Muscle layer of colon (tissue), 2 donors: Measurements from ENCODE around the gene GABPB1.

Experiments
- H3K27ac ChIP-seq: one replicate; pipeline ENCODE4 v1.7.0; 2013; ENCODE audit warnings: low read depth, mild to moderate bottlenecking, low read length, moderate library complexity
- H3K27me3 ChIP-seq, 2 donors: one replicate each; pipeline ENCODE4 v1.7.0; 2013; ENCODE audit warnings: low read length in 2 of 2, mild to moderate bottlenecking in 2 of 2; ENCODE audit not compliant: insufficient read depth in 2 of 2, control insufficient read depth in 1 of 2
- H3K36me3 ChIP-seq: one replicate; pipeline ENCODE4 v1.7.0; 2013; ENCODE audit warnings: mild to moderate bottlenecking, low read length; ENCODE audit not compliant: insufficient read depth
- H3K4me1 ChIP-seq: one replicate; pipeline ENCODE4 v1.7.0; 2013; ENCODE audit warnings: mild to moderate bottlenecking, low read length; ENCODE audit not compliant: insufficient read depth
- H3K4me3 ChIP-seq, 2 donors: one replicate each; pipeline ENCODE4 v1.7.0; 2013; ENCODE audit warnings: low read length in 2 of 2, low read depth in 1 of 2, mild to moderate bottlenecking in 1 of 2, moderate library complexity in 1 of 2
- H3K9ac ChIP-seq: one replicate; pipeline ENCODE4 v1.7.0; 2013; ENCODE audit warnings: low read length
- H3K9me3 ChIP-seq: one replicate; pipeline ENCODE4 v1.7.0; 2013; ENCODE audit warnings: mild to moderate bottlenecking, low read length
- donor health status: abdominal sarcoma.
- donor health status: Adenocarcinoma of cecum.

GABPB1 gene

GRCh38 chr15:50251638-50252182 lies 103.3 kb downstream of the GABPB1 start:
- Histone ChIP-seq H3K27ac (no peak overlapping the region), H3K9ac (no peak overlapping the region), H3K9me3 (no peaks in the 10 kb centered on the region), H3K4me1 (no peaks in the 10 kb centered on the region), H3K27me3 (no peaks in the 10 kb centered on the region), H3K4me3 (no peak overlapping the region), H3K36me3 (no peaks in the 10 kb centered on the region)

GRCh38 chr15:50250760-50251394 lies 104.1 kb downstream of the GABPB1 start:
- Histone ChIP-seq H3K36me3 (no peaks in the 10 kb centered on the region), H3K4me3 (no peak overlapping the region), H3K9ac (no peak overlapping the region), H3K9me3 (no peaks in the 10 kb centered on the region), H3K27ac (no peak overlapping the region), H3K4me1 (no peaks in the 10 kb centered on the region), H3K27me3 (no peaks in the 10 kb centered on the region)

DNA sequence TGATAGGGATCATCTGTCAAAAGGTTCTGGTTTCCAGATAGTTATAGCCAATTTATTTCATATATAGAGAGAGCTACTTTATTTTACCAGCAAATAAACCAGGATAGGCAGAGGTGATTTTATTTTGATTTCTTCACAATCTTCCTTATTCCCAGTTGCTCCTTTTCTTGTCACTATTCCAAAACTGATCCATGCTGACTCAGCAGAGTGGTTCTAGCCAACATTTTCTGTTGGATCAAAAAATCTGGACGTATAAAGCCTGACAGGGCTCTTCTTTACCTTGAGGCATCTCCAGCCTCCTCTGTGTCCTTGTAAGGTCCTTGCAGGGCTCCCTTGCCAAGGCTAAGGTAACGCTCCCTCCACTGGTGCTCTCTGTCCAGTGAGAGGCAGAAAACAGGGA lies 105.3 kb downstream of the GABPB1 start:
- no peaks in the 10 kb centered on the region for H3K9me3 ChIP-seq
- no peak overlapping the region for H3K27ac ChIP-seq
- H3K9ac ChIP-seq: no peak overlapping the region
- no peaks in the 10 kb centered on the region for H3K4me1 ChIP-seq
- no peaks in the 10 kb centered on the region for H3K36me3 ChIP-seq
- H3K27me3 ChIP-seq: no peaks in the 10 kb centered on the region
- no peak overlapping the region for H3K4me3 ChIP-seq

DNA sequence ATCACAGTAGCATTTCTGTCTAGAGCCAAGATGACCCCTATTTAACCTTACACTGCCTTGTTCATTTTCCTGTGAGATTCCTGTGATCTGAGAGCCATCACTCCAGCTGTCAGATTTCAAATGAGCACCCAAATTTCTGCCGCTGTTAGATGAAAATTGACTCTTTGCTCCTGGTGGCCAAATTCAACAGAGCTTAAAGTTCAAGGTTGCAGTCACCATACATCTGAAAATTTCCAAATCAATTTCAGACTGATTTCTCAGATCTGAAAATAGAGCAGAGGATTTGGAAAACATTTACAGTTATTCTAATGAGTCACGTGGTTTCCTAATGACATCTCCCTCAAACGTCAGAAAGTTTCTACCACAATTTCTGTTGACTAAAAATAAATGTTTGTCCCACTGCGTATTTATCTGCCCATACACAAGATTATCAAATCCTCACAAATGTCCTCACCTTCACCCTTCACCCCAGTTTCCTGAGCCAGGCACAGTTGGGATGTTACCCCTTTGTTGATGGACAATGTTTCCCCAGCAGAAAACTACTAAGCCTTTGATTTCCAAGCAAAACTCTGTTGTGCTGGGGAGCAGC lies 105.9 kb downstream of the GABPB1 start:
- H3K27ac ChIP-seq: no peak overlapping the region
- no peak overlapping the region for H3K9ac ChIP-seq
- no peaks in the 10 kb centered on the region for H3K36me3 ChIP-seq
- H3K4me1 ChIP-seq: no peaks in the 10 kb centered on the region
- H3K4me3 ChIP-seq: no peak overlapping the region
- no peaks in the 10 kb centered on the region for H3K9me3 ChIP-seq
- no peaks in the 10 kb centered on the region for H3K27me3 ChIP-seq

DNA sequence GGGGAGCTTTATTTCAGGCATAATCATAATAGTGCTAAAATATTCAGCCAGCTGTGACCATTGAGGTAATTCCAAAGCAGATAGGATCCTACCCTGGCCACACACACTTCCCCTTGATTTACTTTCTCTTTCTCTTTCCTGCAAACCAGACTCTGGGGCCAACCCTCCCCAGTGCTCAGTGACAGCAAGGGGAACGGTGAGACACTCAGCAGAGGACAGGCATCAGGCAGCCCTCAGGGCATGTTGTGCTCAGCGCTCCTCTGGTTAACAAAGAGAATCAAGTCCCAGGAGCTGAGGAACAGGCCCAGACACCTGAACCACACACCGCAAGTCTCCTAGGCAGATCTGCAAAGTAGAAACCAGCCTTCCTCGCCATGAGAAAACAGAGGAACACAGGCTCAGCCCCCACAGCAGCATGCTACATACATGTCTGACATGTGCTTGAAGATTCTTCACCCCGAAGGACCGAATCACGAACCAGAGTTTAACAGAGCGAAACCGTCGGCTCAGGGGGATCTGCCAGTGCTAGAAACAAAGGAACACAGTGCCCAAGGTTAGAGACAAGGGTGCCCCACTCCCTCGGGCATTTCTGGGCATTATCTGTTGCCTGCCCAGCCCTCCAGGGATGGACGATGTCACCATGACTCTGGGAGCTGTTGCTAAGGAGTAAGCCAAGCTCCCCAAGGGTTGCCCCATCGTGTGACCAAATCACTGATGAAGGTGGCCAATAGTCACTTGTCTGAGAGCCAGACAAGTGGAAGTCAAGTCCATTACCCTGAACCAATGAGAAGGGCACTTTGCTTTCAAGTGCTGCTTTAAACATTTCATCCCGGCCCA lies 107.0 kb downstream of the GABPB1 start:
- no peak overlapping the region for H3K9ac ChIP-seq
- no peaks in the 10 kb centered on the region for H3K4me1 ChIP-seq
- no peak overlapping the region for H3K27ac ChIP-seq
- no peaks in the 10 kb centered on the region for H3K27me3 ChIP-seq
- H3K36me3 ChIP-seq: no peaks in the 10 kb centered on the region
- H3K9me3 ChIP-seq: no peaks in the 10 kb centered on the region
- no peak overlapping the region for H3K4me3 ChIP-seq

- H3K9ac ChIP-seq: no peak overlapping the region
- H3K4me1 ChIP-seq: no peaks in the 10 kb centered on the region
- no peaks in the 10 kb centered on the region for H3K36me3 ChIP-seq
These were observed 108.4 kb downstream of the GABPB1 start for GRCh38 chr15:50246631-50247030.

GRCh38 chr15:50244959-50245624 lies 109.9 kb downstream of the GABPB1 start:
- no peaks in the 10 kb centered on the region for H3K36me3 ChIP-seq
- no peak overlapping the region for H3K4me3 ChIP-seq
- no peaks in the 10 kb centered on the region for H3K9me3 ChIP-seq
- H3K27ac ChIP-seq: no peak overlapping the region
- H3K9ac ChIP-seq: no peak overlapping the region
- no peaks in the 10 kb centered on the region for H3K27me3 ChIP-seq
- no peaks in the 10 kb centered on the region for H3K4me1 ChIP-seq

More at GRCh38 chr15:50246631-50247030, 108.4 kb downstream of the GABPB1 start:
- no peaks in the 10 kb centered on the region for H3K9me3 ChIP-seq
- no peak overlapping the region for H3K4me3 ChIP-seq
- H3K27ac ChIP-seq: no peak overlapping the region
- no peaks in the 10 kb centered on the region for H3K27me3 ChIP-seq

DNA sequence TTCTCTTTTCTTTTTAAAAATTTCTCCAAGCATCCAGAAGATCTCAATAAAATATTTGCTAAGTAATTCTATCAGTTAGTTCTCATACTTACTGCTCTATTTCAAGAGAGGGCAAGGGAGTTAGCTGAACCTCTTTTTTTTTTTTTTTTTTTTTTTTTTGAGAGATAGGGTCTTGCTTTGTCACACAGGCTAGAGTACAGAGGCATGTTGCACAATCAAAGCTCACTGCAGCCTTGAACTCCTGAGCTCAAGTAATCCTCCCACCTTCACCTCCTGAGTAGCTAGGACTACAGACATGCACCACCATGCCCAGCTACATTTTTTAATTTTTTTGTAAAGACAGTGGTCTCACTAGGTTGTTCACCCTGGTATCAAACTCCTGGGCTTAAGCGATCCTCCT lies 110.8 kb downstream of the GABPB1 start:
- H3K27ac ChIP-seq: no peak overlapping the region

DNA sequence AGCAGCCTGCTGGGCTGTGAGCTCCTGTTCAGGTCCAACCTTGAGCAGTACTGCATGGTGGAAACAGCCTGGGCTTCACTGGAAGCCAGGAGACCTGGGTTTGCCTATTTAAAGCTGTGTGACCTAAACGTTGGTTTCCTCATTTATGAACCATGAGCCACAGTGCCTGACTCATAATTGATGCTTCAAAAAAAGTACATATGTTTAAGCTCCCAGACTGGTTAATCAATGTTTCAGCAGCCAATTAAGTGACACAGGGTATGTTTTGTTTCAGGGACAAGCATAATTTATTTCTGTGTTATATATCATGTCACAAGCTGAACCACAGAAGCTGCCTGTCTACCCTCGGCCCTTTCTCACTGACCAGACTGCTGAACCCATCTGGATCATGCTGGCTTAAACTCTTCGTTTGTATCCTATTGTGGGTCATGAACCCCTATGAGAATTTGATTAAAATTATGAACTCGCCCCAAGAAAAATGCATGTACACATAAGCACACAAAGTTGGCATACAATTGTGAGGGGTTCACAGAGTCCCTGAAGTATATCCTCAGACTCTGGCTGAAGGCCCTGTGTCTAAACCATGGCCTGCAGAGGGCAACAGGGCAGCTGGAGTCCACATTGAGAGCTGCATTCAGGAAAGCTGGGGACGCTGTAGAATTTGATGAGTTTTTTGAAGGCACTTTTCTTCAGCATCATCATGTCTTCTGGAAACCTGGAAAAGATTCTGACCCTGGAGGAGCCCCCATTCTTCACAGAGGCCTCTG lies 113.1 kb downstream of the GABPB1 start:
- H3K9me3 ChIP-seq: no peaks in the 10 kb centered on the region
- no peaks in the 10 kb centered on the region for H3K36me3 ChIP-seq
- H3K4me1 ChIP-seq: no peaks in the 10 kb centered on the region
- H3K4me3 ChIP-seq: no peak overlapping the region
- H3K9ac ChIP-seq: no peak overlapping the region
- H3K27me3 ChIP-seq: no peaks in the 10 kb centered on the region
- H3K27ac ChIP-seq: no peak overlapping the region

More for the DNA sequence above, 110.8 kb downstream of the GABPB1 start:
- H3K4me1 ChIP-seq: no peaks in the 10 kb centered on the region
- H3K9ac ChIP-seq: no peak overlapping the region
- no peak overlapping the region for H3K4me3 ChIP-seq
- no peaks in the 10 kb centered on the region for H3K9me3 ChIP-seq
- no peaks in the 10 kb centered on the region for H3K36me3 ChIP-seq
- no peaks in the 10 kb centered on the region for H3K27me3 ChIP-seq

DNA sequence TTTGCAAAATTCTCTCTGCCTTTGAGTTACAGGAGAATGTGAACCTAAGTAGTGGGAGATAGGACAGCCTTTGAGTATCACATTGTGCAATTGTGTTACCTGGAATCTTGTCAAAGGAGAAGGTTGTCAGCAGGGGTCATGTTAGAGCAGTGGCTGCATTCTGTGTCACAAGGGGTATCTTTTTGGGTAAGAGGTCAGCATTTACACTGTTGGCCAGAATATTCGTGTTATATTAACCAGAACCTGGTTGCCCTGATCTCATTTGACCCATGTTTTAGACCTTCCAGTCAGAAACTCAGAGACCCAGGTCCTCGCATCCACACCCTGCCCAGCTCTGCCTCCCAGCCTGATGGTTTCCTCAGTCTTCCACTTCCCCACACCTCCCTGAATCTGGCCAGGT lies 116.7 kb downstream of the GABPB1 start:
- H3K36me3 ChIP-seq: no peaks in the 10 kb centered on the region
- H3K27ac ChIP-seq: no peak overlapping the region
- H3K27me3 ChIP-seq: no peaks in the 10 kb centered on the region
- H3K9ac ChIP-seq: no peak overlapping the region
- no peaks in the 10 kb centered on the region for H3K9me3 ChIP-seq
- no peak overlapping the region for H3K4me3 ChIP-seq
- no peaks in the 10 kb centered on the region for H3K4me1 ChIP-seq
